ENCODE results near the gene NUP210. TPM values are rescaled to one million over a fixed set of nuclear protein-coding genes. Genes with fewer than 3 reads are reported as not detected.

Gene NUP210
- total and polyA plus RNA-seq, 2 donors (not counting 3 experiments of a cell fraction or from before 2014, with no cell fraction given): 0.14 to 0.84 TPM

- H3K27ac ChIP-seq (ENCODE audit: insufficient read depth, low read depth, low read length): no peak overlapping the region
- no peaks in the 10 kb centered on the region for H3K79me2 ChIP-seq (ENCODE audit: control insufficient read depth, insufficient read depth, low read length)
- no peak overlapping the region for H3K9ac ChIP-seq (replicated peaks; ENCODE audit: extremely low read depth, insufficient read depth, low read length)
- ChIA-PET POLR2A (interaction anchor here (0.7 kb wide), 1 partner anchor 14 kb away, joined by 4 read pairs; no protein-coding TSS in a partner anchor), CTCF (interaction anchor here (0.6 kb wide), 1 partner anchor 30 kb away, joined by 3 read pairs; no protein-coding TSS in a partner anchor)
- no peak overlapping the region for H3K4me2 ChIP-seq (ENCODE audit: insufficient read depth, low read length)
- dilution Hi-C loops (cut with MboI; ENCODE audit: extremely low pct_ligation_motif_present, low sequenced_read_pairs): no loop called here
- H3K9me1 ChIP-seq (replicated peaks; ENCODE audit: control insufficient read depth, extremely low read depth, insufficient read depth, low read length): no peaks in the 10 kb centered on the region
- no peaks in the 10 kb centered on the region for H3K27me3 ChIP-seq (ENCODE audit: control insufficient read depth in 2 of 2, insufficient read depth in 2 of 2, low read length in 2 of 2)
- no peak for DNase-seq (ENCODE audit: low read depth, low spot score)
- no peak overlapping the region for H2AFZ ChIP-seq (ENCODE audit: low read depth, low read length)
- H4K20me1 ChIP-seq (replicated peaks; ENCODE audit: control insufficient read depth, extremely low read depth, insufficient read depth, low read length): no peaks in the 10 kb centered on the region
- TF ChIP-seq FOS (IDR thresholded peaks at IDR 0.05; ENCODE audit: borderline replicate concordance, insufficient read depth, low read length) (no peak), MYC (IDR thresholded peaks at IDR 0.05; ENCODE audit: low read depth, low read length) (no peak), EZH2 (IDR thresholded peaks at IDR 0.05; ENCODE audit: borderline replicate concordance, low read depth, low read length, severe bottlenecking) (no peak), MAX (IDR thresholded peaks at IDR 0.05; ENCODE audit: insufficient read depth, insufficient read length) (no peak), CTCF (IDR thresholded peaks at IDR 0.05; ENCODE audit: extremely low read depth in 1 of 2, insufficient read depth in 1 of 2, low read depth in 1 of 2, low read length in 2 of 2) (no peak)
- no peak for FAIRE-seq
- no peaks in the 10 kb centered on the region for H3K9me3 ChIP-seq (replicated peaks; ENCODE audit: control insufficient read depth, insufficient read depth, low read length)
- no peaks in the 10 kb centered on the region for H3K4me1 ChIP-seq (ENCODE audit: control insufficient read depth, extremely low read depth, insufficient read depth, low read length)
- no peaks in the 10 kb centered on the region for H3K36me3 ChIP-seq (ENCODE audit: control insufficient read depth in 2 of 2, extremely low read depth in 1 of 2, insufficient read depth in 2 of 2, low read length in 2 of 2)
- intact Hi-C loops (cut with micrococcal nuclease): no loop called here
- BruUV-seq (replicated peaks): no TSS peak
- no peak overlapping the region for H3K4me3 ChIP-seq (replicated peaks in 1 of 3; ENCODE audit: insufficient read depth in 1 of 3, low read depth in 1 of 3, low read length in 3 of 3)
Observed at GRCh38 chr3:13411186-13411860, 8.8 kb downstream of the NUP210 start.

Measured in endothelial cell of umbilical vein (primary cell).